ENCODE data around the gene ITM2B. TPM values are rescaled to one million over a fixed set of nuclear protein-coding genes. Genes with fewer than 3 reads are reported as not detected.

ITM2B gene
- total and polyA plus RNA-seq, 4 donors, result 371 to 853 (median 469) TPM

- Histone ChIP-seq H3K27ac (ENCODE audit: low read depth in 1 of 2, low read length in 1 of 2) (no peak overlapping the region), H3K4me3 (no peak overlapping the region), H3K27me3 (ENCODE audit: control insufficient read depth in 3 of 3, insufficient read depth in 3 of 3, low read length in 2 of 3) (no peaks in the 10 kb centered on the region), H3K36me3 (ENCODE audit: control insufficient read depth in 4 of 4, insufficient read depth in 4 of 4, low read length in 4 of 4) (peaks cover 0 to 5% (median 2%) of the 10 kb centered on the region in 4 donors), H3K4me1 (ENCODE audit: control insufficient read depth in 5 of 5, insufficient read depth in 5 of 5, low read length in 5 of 5) (peaks cover 0 to 17% (median 6%) of the 10 kb centered on the region in 5 donors), H3K9me3 (ENCODE audit: control insufficient read depth in 4 of 4, insufficient read depth in 3 of 4, low read length in 3 of 4) (no peaks in the 10 kb centered on the region), H3K9ac (ENCODE audit: insufficient read depth in 1 of 2, low read length in 2 of 2) (no peak overlapping the region)
- no peak for ATAC-seq (ENCODE audit: insufficient read depth, low FRiP score)
- no peak for DNase-seq
- 65 to 90% methylated on average over 1 of the region's 1 CpG for WGBS, 2 donors
- TF ChIP-seq, protein P1, sequence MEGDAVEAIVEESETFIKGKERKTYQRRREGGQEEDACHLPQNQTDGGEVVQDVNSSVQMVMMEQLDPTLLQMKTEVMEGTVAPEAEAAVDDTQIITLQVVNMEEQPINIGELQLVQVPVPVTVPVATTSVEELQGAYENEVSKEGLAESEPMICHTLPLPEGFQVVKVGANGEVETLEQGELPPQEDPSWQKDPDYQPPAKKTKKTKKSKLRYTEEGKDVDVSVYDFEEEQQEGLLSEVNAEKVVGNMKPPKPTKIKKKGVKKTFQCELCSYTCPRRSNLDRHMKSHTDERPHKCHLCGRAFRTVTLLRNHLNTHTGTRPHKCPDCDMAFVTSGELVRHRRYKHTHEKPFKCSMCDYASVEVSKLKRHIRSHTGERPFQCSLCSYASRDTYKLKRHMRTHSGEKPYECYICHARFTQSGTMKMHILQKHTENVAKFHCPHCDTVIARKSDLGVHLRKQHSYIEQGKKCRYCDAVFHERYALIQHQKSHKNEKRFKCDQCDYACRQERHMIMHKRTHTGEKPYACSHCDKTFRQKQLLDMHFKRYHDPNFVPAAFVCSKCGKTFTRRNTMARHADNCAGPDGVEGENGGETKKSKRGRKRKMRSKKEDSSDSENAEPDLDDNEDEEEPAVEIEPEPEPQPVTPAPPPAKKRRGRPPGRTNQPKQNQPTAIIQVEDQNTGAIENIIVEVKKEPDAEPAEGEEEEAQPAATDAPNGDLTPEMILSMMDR (IDR thresholded peaks at IDR 0.05; ENCODE audit: control extremely low read depth, extremely low read depth), result no peak
Measured at GRCh38 chr13:48244159-48244558, 11.2 kb downstream of the ITM2B start.

DNA sequence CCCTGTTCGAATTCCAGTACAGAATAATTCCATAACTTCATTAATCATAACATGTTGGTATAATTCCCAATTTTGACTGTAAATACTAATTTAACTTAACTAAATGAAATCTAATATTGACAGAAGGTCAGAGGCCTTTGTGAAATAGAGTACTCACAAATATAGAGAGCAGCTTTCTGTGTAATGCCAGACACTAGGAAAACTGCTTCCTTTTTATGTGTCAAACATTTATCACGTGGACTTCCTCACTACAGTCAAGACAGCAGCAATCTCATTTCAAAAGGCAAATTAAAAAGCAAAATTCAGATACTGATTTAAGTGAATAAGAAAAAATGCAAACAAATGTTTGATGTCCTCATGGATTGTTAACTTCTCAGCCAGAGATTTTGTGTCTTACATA, 13.1 kb downstream of the ITM2B start:
- WGBS, 2 donors, result 24 to 35% methylated on average over 2 of the region's 2 CpGs
- TF ChIP-seq, protein P1 (IDR thresholded peaks at IDR 0.05; ENCODE audit: control extremely low read depth, extremely low read depth), result no peak
- DNase-seq (no peak), ATAC-seq (ENCODE audit: insufficient read depth, low FRiP score) (no peak)
- Histone ChIP-seq H3K27ac (ENCODE audit: low read depth in 1 of 2, low read length in 1 of 2) (no peak overlapping the region), H3K9ac (ENCODE audit: insufficient read depth in 1 of 2, low read length in 2 of 2) (no peak overlapping the region), H3K9me3 (ENCODE audit: control insufficient read depth in 4 of 4, insufficient read depth in 3 of 4, low read length in 3 of 4) (no peaks in the 10 kb centered on the region), H3K4me3 (no peak overlapping the region), H3K27me3 (ENCODE audit: control insufficient read depth in 3 of 3, insufficient read depth in 3 of 3, low read length in 2 of 3) (no peaks in the 10 kb centered on the region), H3K36me3 (ENCODE audit: control insufficient read depth in 4 of 4, insufficient read depth in 4 of 4, low read length in 4 of 4) (no peaks in the 10 kb centered on the region), H3K4me1 (ENCODE audit: control insufficient read depth in 5 of 5, insufficient read depth in 5 of 5, low read length in 5 of 5) (peaks cover 0 to 14% (median 9%) of the 10 kb centered on the region in 5 donors)

DNA sequence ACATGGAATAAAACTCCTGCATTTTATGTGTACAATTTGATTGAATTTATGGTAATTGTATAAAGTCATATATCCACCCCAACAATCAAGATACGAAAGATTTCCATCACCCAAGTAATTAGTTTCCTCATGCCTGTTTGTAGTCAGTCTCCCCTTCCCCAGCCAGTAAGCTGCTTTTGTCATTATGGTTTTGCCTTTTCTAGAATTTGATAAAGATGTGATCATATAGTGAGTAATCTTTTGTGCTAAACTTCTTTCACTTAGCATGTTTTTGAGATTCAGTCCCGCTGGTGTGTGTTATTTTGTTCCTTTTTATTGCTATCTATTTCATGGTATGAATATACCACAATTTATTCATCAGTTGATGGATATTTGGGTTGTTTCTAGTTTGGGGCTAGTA, 16.0 kb downstream of the ITM2B start:
- ATAC-seq (ENCODE audit: insufficient read depth, low FRiP score) (no peak), DNase-seq (no peak)
- 82 to 93% methylated on average over 2 of the region's 2 CpGs for WGBS, 2 donors
- no peak overlapping the region for H3K4me3 ChIP-seq
- TF ChIP-seq, protein P1 (IDR thresholded peaks at IDR 0.05; ENCODE audit: control extremely low read depth, extremely low read depth), result no peak
- H3K9ac ChIP-seq (ENCODE audit: insufficient read depth in 1 of 2, low read length in 2 of 2), result no peak overlapping the region
- no peaks in the 10 kb centered on the region for H3K9me3 ChIP-seq (ENCODE audit: control insufficient read depth in 4 of 4, insufficient read depth in 3 of 4, low read length in 3 of 4)
- H3K4me1 ChIP-seq (ENCODE audit: control insufficient read depth in 5 of 5, insufficient read depth in 5 of 5, low read length in 5 of 5), result peaks cover 5 to 36% (median 19%) of the 10 kb centered on the region in 5 donors
- no peaks in the 10 kb centered on the region for H3K27me3 ChIP-seq (ENCODE audit: control insufficient read depth in 3 of 3, insufficient read depth in 3 of 3, low read length in 2 of 3)
- H3K36me3 ChIP-seq (ENCODE audit: control insufficient read depth in 4 of 4, insufficient read depth in 4 of 4, low read length in 4 of 4), result peaks cover 0 to 2% (median 1%) of the 10 kb centered on the region in 4 donors
- H3K27ac ChIP-seq (ENCODE audit: low read depth in 1 of 2, low read length in 1 of 2), result no peak overlapping the region

DNA sequence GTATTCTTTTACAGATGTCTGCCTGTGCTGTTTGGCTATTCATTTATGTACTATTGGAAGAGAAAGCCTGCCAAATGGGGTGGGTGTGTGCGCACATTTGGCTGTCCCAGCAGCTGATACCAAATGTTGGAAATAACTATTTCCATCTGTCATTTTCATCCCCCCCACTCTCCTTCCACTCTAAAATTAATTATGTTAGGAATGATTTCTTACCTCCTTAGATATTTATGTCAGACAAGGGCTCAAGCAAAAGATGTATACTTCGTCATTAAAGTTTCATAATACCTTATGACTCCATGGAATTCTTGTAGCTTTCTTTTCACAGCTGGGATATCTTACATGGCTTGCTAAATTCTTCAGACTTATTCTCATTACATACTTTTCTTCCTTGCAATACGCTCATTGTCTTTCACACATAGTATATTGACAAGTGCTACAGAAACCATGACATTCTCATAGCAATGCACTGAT, 18.6 kb downstream of the ITM2B start:
- no peak overlapping the region for H3K27ac ChIP-seq (ENCODE audit: low read depth in 1 of 2, low read length in 1 of 2)
- ATAC-seq (ENCODE audit: insufficient read depth, low FRiP score), result no peak
- H3K36me3 ChIP-seq (ENCODE audit: control insufficient read depth in 4 of 4, insufficient read depth in 4 of 4, low read length in 4 of 4), result peaks cover 8 to 21% (median 9%) of the 10 kb centered on the region in 4 donors
- H3K9me3 ChIP-seq (ENCODE audit: control insufficient read depth in 4 of 4, insufficient read depth in 3 of 4, low read length in 3 of 4), result no peaks in the 10 kb centered on the region
- no peak overlapping the region for H3K9ac ChIP-seq (ENCODE audit: insufficient read depth in 1 of 2, low read length in 2 of 2)
- peak; percentile 69 to 96 (median 94) for DNase-seq
- H3K27me3 ChIP-seq (ENCODE audit: control insufficient read depth in 3 of 3, insufficient read depth in 3 of 3, low read length in 2 of 3), result no peaks in the 10 kb centered on the region
- 66 to 83% methylated on average over 3 of the region's 3 CpGs for WGBS, 2 donors
- peaks cover 9 to 42% (median 24%) of the 10 kb centered on the region in 5 donors for H3K4me1 ChIP-seq (ENCODE audit: control insufficient read depth in 5 of 5, insufficient read depth in 5 of 5, low read length in 5 of 5)
- TF ChIP-seq, protein P1 (IDR thresholded peaks at IDR 0.05; ENCODE audit: control extremely low read depth, extremely low read depth), result no peak
- H3K4me3 ChIP-seq, result no peak overlapping the region
